ENCODE measurements around the gene F2RL1. TPM values are rescaled to one million over a fixed set of nuclear protein-coding genes. Genes with fewer than 3 reads are reported as not detected.

F2RL1 gene
- total RNA-seq, 1 experiment from 2014 or later = 23.0 TPM

DNA sequence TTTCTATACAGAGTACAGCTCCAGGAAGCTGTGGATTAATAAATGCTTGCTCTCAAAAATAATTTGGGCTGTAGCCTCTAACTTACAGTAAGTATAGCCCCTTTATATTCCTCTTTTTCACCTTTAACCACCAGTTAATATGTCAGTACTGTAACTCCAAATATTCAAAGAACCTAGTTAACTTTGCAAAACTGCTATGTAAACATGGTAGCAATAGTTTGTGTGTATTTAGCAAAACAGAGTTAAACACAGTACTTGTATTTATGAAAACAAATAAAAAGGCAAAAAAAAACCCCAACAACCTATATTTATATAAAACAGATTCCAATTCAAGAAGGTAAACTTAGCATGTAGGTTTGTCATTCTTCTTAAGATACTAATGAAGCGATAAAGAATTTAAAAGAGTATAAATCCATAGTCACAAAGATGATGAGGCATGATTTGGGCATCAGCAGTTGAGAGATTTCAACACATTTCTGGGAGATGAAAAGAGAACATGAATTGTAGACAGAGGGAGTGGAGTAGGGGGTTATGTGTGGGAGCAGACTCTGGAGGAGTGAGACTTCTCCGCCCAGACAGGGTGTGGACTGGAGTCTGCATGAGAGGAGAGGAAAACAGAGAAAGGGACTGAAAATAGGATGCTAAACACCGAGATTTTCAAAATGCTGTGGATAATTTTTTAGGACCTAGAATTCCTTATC is 47.0 kb upstream of the F2RL1 start:
- WGBS (ENCODE audit: extremely low coverage, insufficient read length, low lambda C conversion rate) = no CpG with 5 or more reads among the region's 3 CpGs

More for the DNA sequence above, 47.0 kb upstream of the F2RL1 start:
- H2BK120ac ChIP-seq (ENCODE audit: low read depth, low read length, poor library complexity, severe bottlenecking) = no peak overlapping the region
- Mint-ChIP-seq H3K27me3 (ENCODE audit: low read depth) (no peaks in the 10 kb centered on the region; the same call in none of the 2 replicates), H3K4me1 (no peaks in the 10 kb centered on the region), H3K27ac (no peak overlapping the region; a peak in 1 of 7 replicates), H3K36me3 (ENCODE audit: insufficient read depth in 1 of 3, low read depth in 3 of 3) (no peaks in the 10 kb centered on the region), H3K9me3 (no peaks in the 10 kb centered on the region; a peak in 1 of 5 replicates), H3K4me3 (no peak overlapping the region)
- H2BK15ac ChIP-seq (ENCODE audit: low read depth, low read length) = no peak overlapping the region
- no peaks in the 10 kb centered on the region for H4K20me1 ChIP-seq (ENCODE audit: control insufficient read depth, insufficient read depth, insufficient read length)
- H4K8ac ChIP-seq (replicated peaks; ENCODE audit: insufficient read length, low read depth, low read length) = no peak overlapping the region
- H3K56ac ChIP-seq (ENCODE audit: insufficient read length, low read depth, low read length) = no peak overlapping the region
- no peak overlapping the region for H2BK12ac ChIP-seq (ENCODE audit: insufficient read length, low read depth, low read length)
- H3K4ac ChIP-seq (ENCODE audit: low read depth, low read length) = no peak overlapping the region
- no peak overlapping the region for H3K4me2 ChIP-seq (ENCODE audit: insufficient read depth, insufficient read length, low read length)
- H4K91ac ChIP-seq (ENCODE audit: insufficient read length, low read depth, low read length) = no peak overlapping the region
- H4K5ac ChIP-seq (ENCODE audit: insufficient read length, low read depth, low read length) = no peak overlapping the region
- H3K4me1 ChIP-seq (ENCODE audit: insufficient read depth, low read length) = no peaks in the 10 kb centered on the region
- no peak overlapping the region for H3K23ac ChIP-seq (ENCODE audit: insufficient read length, low read depth, low read length)
- no peak overlapping the region for H3T11ph ChIP-seq (ENCODE audit: low read length)
- H3K79me1 ChIP-seq (ENCODE audit: insufficient read depth, low read depth, low read length, poor library complexity, severe bottlenecking) = no peaks in the 10 kb centered on the region
- H3K18ac ChIP-seq (ENCODE audit: insufficient read length, low read depth, low read length) = no peak overlapping the region
- H2AK5ac ChIP-seq (ENCODE audit: insufficient read length, low read length) = no peak overlapping the region
- DNase-seq = no peak
- H2BK5ac ChIP-seq (ENCODE audit: insufficient read length, low read length) = no peak overlapping the region
- no peak overlapping the region for H2BK20ac ChIP-seq (ENCODE audit: low read depth, low read length, poor library complexity, severe bottlenecking)
- no peaks in the 10 kb centered on the region for H3K27me3 ChIP-seq (ENCODE audit: insufficient read depth, low read length)
- no peak overlapping the region for H3K14ac ChIP-seq (ENCODE audit: insufficient read depth, low read length)
- no peak overlapping the region for H3K27ac ChIP-seq (ENCODE audit: insufficient read length, low read depth, low read length)
- no peak overlapping the region for H2AFZ ChIP-seq (ENCODE audit: low read length)
- no peaks in the 10 kb centered on the region for H3K79me2 ChIP-seq (ENCODE audit: insufficient read depth, low read length)
- no peaks in the 10 kb centered on the region for H3K23me2 ChIP-seq (ENCODE audit: insufficient read length, low read depth, low read length, poor library complexity, severe bottlenecking)
- TF ChIP-seq, protein P1, sequence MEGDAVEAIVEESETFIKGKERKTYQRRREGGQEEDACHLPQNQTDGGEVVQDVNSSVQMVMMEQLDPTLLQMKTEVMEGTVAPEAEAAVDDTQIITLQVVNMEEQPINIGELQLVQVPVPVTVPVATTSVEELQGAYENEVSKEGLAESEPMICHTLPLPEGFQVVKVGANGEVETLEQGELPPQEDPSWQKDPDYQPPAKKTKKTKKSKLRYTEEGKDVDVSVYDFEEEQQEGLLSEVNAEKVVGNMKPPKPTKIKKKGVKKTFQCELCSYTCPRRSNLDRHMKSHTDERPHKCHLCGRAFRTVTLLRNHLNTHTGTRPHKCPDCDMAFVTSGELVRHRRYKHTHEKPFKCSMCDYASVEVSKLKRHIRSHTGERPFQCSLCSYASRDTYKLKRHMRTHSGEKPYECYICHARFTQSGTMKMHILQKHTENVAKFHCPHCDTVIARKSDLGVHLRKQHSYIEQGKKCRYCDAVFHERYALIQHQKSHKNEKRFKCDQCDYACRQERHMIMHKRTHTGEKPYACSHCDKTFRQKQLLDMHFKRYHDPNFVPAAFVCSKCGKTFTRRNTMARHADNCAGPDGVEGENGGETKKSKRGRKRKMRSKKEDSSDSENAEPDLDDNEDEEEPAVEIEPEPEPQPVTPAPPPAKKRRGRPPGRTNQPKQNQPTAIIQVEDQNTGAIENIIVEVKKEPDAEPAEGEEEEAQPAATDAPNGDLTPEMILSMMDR (conservative IDR thresholded peaks at IDR 0.05) = no peak
- H3K9ac ChIP-seq (ENCODE audit: extremely low read depth, insufficient read length, low read length) = no peak overlapping the region
- H3K9me3 ChIP-seq (ENCODE audit: control insufficient read depth, low read depth, low read length) = no peaks in the 10 kb centered on the region
